Activated gamma-delta T cell treated with Interleukin-2 at 50 U/mL for 16 hours (primary cell): ENCODE results near the gene GALNT9.

Experiments
- DNase-seq: peaks from one replicate; pipeline ENCODE4 v3.0.0-alpha.2; 2020

GALNT9 gene

GRCh38 chr12:132211326-132211725 is 118.1 kb downstream of the GALNT9 start:
- no peak for DNase-seq

GRCh38 chr12:132210223-132211055 is 119.0 kb downstream of the GALNT9 start:
- no peak for DNase-seq

DNA sequence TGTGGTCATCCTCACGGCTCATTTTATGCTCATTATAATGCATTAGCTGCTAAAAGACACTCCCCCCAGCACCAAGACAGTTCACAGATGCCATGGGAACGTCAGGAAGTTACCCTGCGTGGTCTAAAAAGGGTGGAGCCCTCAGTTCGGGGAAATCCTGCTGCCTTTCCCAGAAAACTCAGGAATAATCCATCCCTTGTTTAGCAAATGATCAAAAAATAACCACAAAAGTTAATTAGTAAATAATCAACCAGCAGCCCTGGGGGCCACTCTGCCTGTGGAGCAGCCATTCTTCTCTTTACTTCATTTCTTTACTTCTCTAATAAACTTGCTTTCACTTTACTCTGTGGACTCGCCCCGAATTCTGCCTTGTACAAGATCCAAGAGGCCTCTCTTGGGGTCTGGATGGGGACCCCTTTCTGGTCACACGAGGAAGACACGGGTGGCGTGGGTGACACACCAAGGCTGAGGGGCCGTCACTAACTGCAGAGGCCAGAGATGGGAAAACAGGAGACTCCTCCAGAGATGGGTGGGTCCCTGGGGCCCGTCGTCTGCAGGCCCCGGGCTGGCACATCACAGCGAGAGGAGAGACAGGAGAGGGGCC is 119.7 kb downstream of the GALNT9 start:
- DNase-seq: no peak

DNA sequence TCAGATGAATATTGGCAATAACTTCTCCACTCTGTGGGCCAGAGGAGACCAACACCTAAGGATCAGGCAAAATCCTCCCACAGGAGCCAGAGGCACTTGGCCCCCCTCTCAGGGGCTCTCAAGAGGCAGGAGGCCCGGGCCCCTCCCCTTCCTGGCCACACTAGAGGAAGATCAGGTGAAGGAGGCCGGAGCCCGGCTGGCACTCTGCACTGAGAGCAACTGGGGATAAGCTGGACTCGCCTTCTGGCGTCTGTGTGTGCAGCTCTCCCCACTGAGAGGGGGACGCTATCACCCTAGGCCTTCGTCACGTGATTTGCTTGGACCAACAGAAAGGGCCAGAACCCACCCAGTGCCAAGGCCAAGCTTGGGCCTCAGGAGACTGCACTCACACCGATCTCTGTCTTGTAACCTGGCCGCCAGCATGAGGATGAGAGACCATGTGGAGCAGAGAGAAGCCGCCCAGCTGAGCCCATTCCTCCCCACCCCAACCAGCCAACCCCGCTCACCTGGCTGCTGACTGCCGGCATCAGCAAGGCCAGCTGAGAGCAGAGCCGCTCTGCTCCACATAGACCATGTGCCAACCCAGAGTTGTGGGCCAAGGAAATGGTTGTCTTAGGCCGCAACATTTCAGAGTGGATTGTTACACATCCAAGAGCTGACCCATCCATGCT is 121.1 kb downstream of the GALNT9 start:
- no peak for DNase-seq

GRCh38 chr12:132207083-132207775 is 122.2 kb downstream of the GALNT9 start:
- no peak for DNase-seq

DNA sequence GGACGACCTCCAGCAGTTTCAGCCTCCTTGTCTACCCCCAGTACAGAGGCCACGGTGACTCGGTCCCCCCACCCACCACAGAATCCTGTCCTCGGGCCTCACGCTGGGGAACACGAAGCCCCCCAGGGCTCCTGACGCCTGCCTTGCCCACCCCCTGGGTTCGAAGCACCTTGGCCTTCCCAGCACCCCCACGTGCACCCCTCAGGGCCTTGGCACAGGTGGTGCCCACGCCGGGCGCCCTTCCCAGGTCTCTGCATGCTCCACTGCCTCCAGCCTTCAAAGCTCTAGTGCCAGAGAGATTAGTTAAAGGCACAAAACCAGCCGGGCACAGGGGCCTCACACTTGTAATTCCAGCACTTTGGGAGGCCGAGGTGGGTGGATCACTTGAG is 123.3 kb downstream of the GALNT9 start:
- DNase-seq: no peak

GRCh38 chr12:132205271-132206045 is 123.9 kb downstream of the GALNT9 start:
- no peak for DNase-seq

GRCh38 chr12:132204793-132205270 is 124.6 kb downstream of the GALNT9 start:
- DNase-seq: no peak

GRCh38 chr12:132204063-132204792 is 125.2 kb downstream of the GALNT9 start:
- no peak for DNase-seq

DNA sequence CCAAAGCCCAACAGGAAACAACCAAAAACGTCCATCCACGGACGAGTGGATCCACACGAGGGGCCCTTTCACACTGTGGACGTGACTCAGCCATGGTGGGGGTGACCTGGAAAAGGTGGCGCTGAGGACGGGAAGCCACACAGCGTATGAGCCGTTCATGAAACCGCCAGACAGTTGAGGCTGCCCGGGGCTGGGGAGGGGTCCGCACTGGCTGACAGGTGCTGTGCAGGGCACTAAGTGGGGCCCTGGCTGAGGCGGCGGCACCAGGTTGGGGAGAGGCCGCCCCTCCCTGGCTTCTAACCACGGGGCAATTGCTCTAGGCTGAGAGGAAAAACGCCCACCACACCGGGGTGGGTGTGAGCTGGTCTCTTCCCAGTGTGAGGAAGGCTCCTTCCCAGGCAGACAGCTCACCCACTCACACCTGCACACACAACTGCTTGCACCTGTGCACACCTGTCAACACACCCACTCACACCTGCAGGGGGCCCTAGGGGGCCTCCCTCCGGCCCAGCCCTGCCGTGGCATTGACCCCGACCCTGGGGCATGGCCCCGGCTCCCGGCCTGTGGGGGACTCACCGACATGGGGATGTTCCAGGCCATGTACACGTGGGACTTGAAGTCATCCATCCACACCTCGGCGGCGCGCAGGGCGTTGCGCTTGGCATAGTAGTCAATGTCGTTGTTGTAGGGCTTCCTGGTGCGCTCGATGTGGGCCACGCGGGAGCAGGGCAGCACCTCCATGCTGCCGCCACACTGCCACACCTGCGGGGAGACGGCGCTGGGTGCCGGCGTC is 126.3 kb downstream of the GALNT9 start:
- no peak for DNase-seq

- no peak for DNase-seq
Measured at GRCh38 chr12:132201391-132202120, 127.8 kb downstream of the GALNT9 start.

- no peak for DNase-seq
Measured at GRCh38 chr12:132200800-132201199, 128.6 kb downstream of the GALNT9 start.

DNA sequence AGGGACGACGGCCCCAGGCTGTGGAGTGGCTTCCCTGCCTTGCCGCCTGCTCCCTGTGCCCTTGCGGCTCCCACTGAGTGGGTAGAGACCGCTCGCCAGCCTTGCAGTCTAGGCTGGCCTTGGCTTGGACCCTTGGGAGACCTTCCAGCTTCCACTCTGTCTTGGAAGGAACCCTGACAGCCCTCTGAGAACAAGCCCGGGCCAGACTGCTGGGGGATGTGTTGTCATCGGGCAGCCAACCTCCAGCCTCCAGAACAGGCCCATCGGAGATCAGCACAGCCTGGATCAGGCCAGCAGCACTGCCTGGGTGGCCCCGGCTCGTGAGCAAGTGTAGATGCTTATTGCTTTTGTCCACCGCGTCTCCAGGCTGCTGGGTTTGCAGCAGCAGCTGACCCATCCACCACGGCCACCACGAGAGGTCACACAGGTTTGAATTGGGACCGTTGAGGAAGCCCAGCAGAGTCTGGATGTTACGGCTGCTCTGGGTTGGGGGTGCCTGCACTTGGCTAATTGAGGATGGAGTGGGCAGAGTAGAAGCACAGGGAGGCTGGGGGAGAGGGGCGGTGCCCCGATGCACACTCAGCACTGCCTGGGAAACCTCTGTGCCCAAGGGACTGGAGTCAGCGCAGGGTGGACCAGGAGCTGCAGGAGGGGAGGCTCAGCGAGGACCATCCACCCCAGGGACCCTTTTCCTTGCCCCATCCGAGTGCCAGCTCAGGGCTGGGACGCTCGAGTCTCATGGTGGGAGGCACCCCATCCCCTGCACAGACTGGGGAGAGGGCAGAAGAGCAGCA is 129.7 kb downstream of the GALNT9 start:
- DNase-seq: no peak

DNA sequence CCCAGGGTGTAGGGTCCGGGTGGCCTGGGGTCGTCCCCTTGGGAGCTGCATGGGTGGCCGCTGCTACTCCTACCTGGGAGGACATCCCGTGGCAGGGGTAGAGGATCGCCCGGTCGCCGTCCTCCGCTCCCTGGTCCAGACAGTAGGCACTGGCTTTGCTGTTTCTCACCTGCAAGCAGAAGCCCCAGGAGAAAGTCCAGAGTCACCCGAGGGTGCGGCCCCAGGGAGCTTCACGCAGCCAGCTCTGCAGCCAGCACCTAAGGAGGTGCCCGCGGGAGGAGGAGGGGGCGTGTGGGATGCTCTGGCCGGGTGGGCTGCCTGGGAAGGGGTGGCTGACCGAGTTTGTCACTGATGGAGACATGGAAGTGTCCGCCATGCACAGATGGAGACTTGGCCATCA is 130.3 kb downstream of the GALNT9 start:
- no peak for DNase-seq

DNA sequence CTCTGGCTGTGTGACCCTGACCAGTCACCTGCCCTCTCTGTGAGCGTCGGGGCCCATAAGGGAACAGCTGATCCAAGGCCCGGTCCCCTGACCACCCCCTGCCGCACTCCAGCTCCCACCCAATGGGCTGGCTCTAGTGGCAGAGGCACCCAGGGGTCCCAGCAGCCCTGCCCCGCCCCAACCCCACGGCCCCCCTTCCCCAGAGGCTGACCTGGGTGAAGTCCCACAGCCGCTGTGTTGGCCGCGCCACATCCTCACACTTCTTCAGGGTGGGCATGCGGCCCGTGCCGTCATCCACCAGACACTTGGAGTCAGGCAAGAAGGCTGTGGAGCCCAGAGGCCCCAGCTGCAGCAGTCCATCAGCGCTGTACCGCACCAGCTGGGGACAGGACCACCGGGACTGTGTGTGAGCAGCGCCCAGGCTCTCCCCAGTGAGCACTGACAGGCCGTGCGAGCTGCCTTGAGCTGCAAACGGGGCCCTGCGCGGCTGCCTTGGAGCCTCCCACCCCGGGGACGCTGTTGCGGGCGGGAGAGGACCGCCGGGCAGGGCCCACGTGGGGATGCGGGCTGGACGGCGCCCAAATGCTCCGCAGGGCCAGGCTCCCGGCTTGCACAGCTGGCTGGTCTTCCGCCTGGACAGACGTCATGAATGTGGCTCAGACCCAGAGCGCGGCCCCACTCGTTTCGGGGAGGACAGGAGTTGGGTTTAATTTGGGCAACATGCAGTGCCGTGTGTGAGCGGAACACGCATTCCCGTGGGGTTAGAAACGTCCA is 131.6 kb downstream of the GALNT9 start:
- no peak for DNase-seq

GRCh38 chr12:132196873-132197390 is 132.5 kb downstream of the GALNT9 start:
- DNase-seq: no peak

- DNase-seq: no peak
Measured at GRCh38 chr12:132196038-132196872, 133.1 kb downstream of the GALNT9 start.
